ENCODE data around the gene LITAFD. TPM values are rescaled to one million over a fixed set of nuclear protein-coding genes. Genes with fewer than 3 reads are reported as not detected.
A peak's percentile ranks its signal among the peaks of the same experiment; 100 is the strongest.

The LITAFD gene
- total RNA-seq, 1 donor: not detected

- TF ChIP-seq CTCF (IDR thresholded peaks at IDR 0.05; ENCODE audit: insufficient read depth, low read depth, low read length): no peak
- H3K4me3 ChIP-seq (ENCODE audit: low read depth, low read length): no peak overlapping the region
- DNase-seq (ENCODE audit: low read depth): no peak
These were observed 47.1 kb downstream of the LITAFD start for GRCh38 chr16:8929086-8929748.

- no peak for TF ChIP-seq CTCF (IDR thresholded peaks at IDR 0.05; ENCODE audit: insufficient read depth, low read depth, low read length)
- peak; percentile 76 for DNase-seq (ENCODE audit: low read depth)
- H3K4me3 ChIP-seq (ENCODE audit: low read depth, low read length): no peak overlapping the region
These were observed 49.7 kb downstream of the LITAFD start for GRCh38 chr16:8931859-8932258.

GRCh38 chr16:8934601-8935000 is 52.5 kb downstream of the LITAFD start:
- TF ChIP-seq CTCF (IDR thresholded peaks at IDR 0.05; ENCODE audit: insufficient read depth, low read depth, low read length): no peak
- DNase-seq (ENCODE audit: low read depth): no peak
- H3K4me3 ChIP-seq (ENCODE audit: low read depth, low read length): no peak overlapping the region

Other genes starting within 250 kb of the LITAFD start
- gene ABAT, start 207.7 kb upstream of the LITAFD start, total RNA-seq: 0.97 and 3.5 TPM in 2 replicates
- gene TMEM186, start 84.7 kb upstream of the LITAFD start, total RNA-seq: 3.2 and 5.2 TPM in 2 replicates
- gene PMM2, start 84.5 kb upstream of the LITAFD start, total RNA-seq: 53.1 and 53.5 TPM in 2 replicates
- 165 and 189 TPM in 2 replicates for gene CARHSP1, start 13.3 kb upstream of the LITAFD start, total RNA-seq
- 48.6 and 54.4 TPM in 2 replicates for gene USP7, start 81.6 kb downstream of the LITAFD start, total RNA-seq
- 86.8 and 87.0 TPM in 2 replicates for gene HAPSTR1, start 209.3 kb downstream of the LITAFD start, total RNA-seq